SH-SY5Y (cell line): Measurements from ENCODE around the gene DOCK9.

Source experiments
- GATA2 ChIP-seq: IDR thresholded peaks from 2 replicates; pipeline ENCODE4 v1.6.1; 2011; ENCODE audit warnings: mild to moderate bottlenecking, low read depth, low read length
- GATA3 ChIP-seq: IDR thresholded peaks from 2 replicates; pipeline ENCODE4 v1.6.1; 2011; ENCODE audit warnings: low read depth, mild to moderate bottlenecking, low read length, moderate library complexity

DNA sequence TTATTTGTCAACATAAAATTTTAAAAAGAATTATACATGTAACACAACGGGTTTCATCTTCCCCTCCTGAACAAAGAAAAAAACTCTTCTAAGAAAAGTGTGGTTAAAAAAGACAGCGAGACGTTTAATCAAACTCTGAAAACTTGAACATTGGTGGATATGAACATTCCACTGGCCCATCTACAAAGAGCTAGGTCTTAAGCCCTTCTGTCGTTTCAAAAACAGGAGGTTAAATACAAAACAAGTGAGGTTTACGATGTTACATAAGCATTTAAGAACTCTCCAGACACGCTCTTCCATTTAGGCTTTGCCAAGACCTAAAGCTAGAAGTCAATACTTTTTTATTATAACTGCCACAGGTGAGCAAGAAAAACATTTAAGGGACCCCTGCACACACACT, 9.4 kb upstream of the DOCK9 start:
- TF ChIP-seq GATA2 (no peak), GATA3 (no peak)
